PFSK-1 (cell line): ENCODE results near the gene EDDM13.

Experiments
- FOXP2 ChIP-seq: optimal IDR thresholded peaks from 2 replicates; pipeline ENCODE3; 2011; ENCODE audit warnings: borderline replicate concordance, control low read depth, inconsistent platforms; ENCODE audit not compliant: insufficient read depth; ENCODE audit errors: extremely low read length, extremely low read depth
- POLR2AphosphoS5 ChIP-seq: IDR thresholded peaks from 2 replicates; pipeline ENCODE4 v1.6.1; 2012; ENCODE audit warnings: low read depth, mild to moderate bottlenecking, control low read depth, low read length, moderate library complexity
- SIN3A ChIP-seq: IDR thresholded peaks from 2 replicates; pipeline ENCODE4 v1.6.1; 2012; ENCODE audit warnings: mild to moderate bottlenecking, low read length, moderate library complexity, borderline replicate concordance; ENCODE audit not compliant: insufficient read depth
- TAF1 ChIP-seq: IDR thresholded peaks from 2 replicates; pipeline ENCODE4 v1.6.1; 2012; ENCODE audit warnings: low read length, control low read depth, borderline replicate concordance; ENCODE audit not compliant: insufficient read depth
- TF ChIP-seq, protein P1 (sequence below), 2 experiments: IDR thresholded peaks; 2 replicates each; pipeline versions ENCODE4 v1.6.1 to v1.8.0; 2011 to 2012; ENCODE audit warnings: low read depth in 2 of 2, low read length in 2 of 2, control low read depth in 1 of 2, inconsistent platforms in 1 of 2, mild to moderate bottlenecking in 1 of 2, moderate library complexity in 1 of 2; ENCODE audit not compliant: insufficient read depth in 1 of 2

EDDM13 gene

DNA sequence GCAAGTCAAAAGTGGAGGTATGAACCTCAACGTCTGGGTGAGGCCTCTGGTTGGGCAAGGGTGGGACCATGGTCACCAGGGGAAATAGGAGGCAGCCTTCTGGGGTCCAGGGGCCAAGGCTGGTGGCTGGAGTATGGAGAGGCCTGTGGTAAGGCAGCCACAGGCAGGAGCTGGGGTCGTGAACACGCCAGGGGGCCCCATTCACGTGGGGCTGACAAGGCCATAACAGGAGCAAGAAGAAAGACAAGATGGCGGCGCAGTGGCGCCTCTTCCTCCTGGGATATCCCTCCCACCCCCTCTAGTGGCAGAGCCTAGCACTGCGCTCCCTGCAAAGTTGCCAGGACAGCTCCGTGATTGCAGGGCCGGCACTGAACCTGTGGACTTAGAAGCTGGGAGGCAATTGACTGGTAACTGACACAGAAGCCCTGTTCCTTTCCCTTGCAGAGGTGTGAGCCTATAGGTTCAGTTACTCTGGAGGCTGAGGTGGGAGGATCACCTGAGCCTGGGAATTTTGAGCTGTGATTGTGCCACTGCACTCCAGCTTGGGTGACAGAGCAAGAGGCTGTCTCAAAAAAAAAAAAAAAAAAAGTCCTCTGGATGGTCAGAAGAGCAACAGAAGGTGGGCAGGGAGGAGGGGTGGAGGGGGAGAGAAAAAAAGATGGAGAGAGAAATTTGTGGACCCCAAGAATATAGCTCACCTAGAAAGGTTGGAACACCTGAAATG lies 19.7 kb upstream of the EDDM13 start:
- TF ChIP-seq POLR2AphosphoS5 (no peak), TAF1 (no peak), FOXP2 (no peak), SIN3A (no peak)
- TF ChIP-seq, protein P1, sequence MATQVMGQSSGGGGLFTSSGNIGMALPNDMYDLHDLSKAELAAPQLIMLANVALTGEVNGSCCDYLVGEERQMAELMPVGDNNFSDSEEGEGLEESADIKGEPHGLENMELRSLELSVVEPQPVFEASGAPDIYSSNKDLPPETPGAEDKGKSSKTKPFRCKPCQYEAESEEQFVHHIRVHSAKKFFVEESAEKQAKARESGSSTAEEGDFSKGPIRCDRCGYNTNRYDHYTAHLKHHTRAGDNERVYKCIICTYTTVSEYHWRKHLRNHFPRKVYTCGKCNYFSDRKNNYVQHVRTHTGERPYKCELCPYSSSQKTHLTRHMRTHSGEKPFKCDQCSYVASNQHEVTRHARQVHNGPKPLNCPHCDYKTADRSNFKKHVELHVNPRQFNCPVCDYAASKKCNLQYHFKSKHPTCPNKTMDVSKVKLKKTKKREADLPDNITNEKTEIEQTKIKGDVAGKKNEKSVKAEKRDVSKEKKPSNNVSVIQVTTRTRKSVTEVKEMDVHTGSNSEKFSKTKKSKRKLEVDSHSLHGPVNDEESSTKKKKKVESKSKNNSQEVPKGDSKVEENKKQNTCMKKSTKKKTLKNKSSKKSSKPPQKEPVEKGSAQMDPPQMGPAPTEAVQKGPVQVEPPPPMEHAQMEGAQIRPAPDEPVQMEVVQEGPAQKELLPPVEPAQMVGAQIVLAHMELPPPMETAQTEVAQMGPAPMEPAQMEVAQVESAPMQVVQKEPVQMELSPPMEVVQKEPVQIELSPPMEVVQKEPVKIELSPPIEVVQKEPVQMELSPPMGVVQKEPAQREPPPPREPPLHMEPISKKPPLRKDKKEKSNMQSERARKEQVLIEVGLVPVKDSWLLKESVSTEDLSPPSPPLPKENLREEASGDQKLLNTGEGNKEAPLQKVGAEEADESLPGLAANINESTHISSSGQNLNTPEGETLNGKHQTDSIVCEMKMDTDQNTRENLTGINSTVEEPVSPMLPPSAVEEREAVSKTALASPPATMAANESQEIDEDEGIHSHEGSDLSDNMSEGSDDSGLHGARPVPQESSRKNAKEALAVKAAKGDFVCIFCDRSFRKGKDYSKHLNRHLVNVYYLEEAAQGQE (IDR thresholded peaks at IDR 0.05; ENCODE audit: insufficient read depth in 1 of 2, low read depth in 2 of 2, low read length in 2 of 2): no peak; a peak in 1 of 4 replicates

DNA sequence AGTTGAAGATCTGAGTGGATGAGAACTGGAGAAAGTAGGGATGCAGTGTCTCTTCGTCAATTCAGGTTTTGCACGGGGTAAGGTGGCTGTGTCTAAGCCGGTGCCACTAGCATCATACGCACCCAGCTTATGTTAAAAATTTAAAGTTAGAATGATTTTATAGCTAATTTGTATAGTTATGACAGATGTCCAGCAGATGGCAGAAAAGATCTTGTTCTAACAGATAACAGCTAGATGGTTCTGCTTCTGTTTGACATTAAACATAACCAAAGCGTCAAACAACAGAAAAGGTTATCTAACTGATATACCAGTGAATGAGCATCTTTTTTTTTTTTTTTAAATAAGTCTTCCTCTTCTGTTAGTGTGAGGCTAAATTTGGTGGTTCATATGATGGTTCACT lies 18.8 kb upstream of the EDDM13 start:
- TF ChIP-seq POLR2AphosphoS5: no peak
- no peak for TF ChIP-seq FOXP2
- TF ChIP-seq TAF1: no peak
- TF ChIP-seq, protein P1 (IDR thresholded peaks at IDR 0.05; ENCODE audit: insufficient read depth in 1 of 2, low read depth in 2 of 2, low read length in 2 of 2): no peak
- no peak for TF ChIP-seq SIN3A

DNA sequence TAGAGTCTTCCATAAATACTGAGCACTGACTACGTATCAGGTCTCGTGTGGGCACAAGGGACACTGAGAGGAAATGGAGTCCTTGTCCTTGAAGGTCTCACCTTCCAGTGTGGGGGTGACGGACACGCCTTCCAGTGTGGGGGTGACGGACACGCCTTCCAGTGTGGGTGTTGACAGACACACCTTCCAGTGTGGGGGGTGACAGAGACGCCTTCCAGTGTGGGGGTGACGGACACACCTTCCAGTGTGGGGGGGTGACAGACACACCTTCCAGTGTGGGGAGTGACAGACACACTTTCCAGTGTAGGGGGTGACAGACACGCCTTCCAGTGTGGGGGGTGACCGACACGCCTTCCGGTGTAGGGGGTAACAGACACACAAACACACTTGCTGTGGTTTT lies 14.3 kb upstream of the EDDM13 start:
- no peak for TF ChIP-seq FOXP2
- TF ChIP-seq SIN3A: no peak
- TF ChIP-seq, protein P1 (IDR thresholded peaks at IDR 0.05; ENCODE audit: insufficient read depth in 1 of 2, low read depth in 2 of 2, low read length in 2 of 2): no peak
- no peak for TF ChIP-seq POLR2AphosphoS5
- TF ChIP-seq TAF1: no peak

DNA sequence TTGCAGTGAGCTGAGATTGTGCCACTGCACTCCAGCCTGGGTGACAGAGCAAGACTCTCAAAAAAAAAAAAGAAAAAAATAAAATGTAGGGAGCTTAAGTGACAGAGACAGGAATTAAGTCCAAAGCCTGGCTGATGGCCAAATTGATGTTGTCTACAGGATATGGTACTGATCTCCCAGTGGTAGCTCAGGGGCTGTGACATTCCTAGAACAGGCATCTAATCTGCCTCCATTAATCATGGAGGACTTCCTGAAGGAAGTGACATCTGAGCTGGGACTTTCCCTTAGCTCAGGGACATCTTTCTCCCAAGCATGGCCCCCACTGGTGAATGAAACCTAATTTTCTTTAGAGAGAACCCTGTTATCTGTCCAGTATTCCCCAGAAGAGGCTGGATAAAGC lies 11.4 kb upstream of the EDDM13 start:
- TF ChIP-seq POLR2AphosphoS5 (no peak), SIN3A (no peak), FOXP2 (no peak), TAF1 (no peak)
- TF ChIP-seq, protein P1 (IDR thresholded peaks at IDR 0.05; ENCODE audit: insufficient read depth in 1 of 2, low read depth in 2 of 2, low read length in 2 of 2): no peak

DNA sequence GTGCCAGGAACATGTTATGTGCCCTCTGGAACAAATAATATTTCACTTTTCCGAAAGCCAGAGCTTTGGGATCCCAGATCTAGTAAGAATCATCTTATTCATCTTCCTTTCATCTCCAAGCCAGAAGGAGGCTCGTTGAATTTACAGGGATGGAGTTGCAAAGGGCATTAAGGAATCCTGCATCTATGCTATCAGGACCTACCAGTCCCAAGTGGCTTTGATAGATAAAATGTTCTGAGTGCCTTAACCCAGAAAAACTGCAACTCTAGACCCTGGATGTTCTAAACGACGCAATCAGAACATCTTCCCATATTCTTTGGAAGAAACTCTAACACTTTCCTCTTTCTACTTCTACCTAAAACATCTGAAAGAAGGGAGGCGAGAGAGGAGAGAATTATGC lies 9.2 kb upstream of the EDDM13 start:
- TF ChIP-seq SIN3A (no peak), TAF1 (no peak), FOXP2 (no peak)
